GM12875 (cell line): ENCODE data around the gene ECI1.

Experiments used
- H3K4me3 ChIP-seq: one replicate; pipeline ENCODE4 v1.5.1; 2011; ENCODE audit warnings: low read depth, low read length, control low read depth
- TF ChIP-seq, protein P1 (sequence below): IDR thresholded peaks from 2 replicates; pipeline ENCODE4 v1.5.1; 2011; ENCODE audit warnings: low read depth, mild to moderate bottlenecking, control low read depth, inconsistent platforms, low read length, moderate library complexity, borderline replicate concordance; ENCODE audit not compliant: insufficient read depth

Gene ECI1

DNA sequence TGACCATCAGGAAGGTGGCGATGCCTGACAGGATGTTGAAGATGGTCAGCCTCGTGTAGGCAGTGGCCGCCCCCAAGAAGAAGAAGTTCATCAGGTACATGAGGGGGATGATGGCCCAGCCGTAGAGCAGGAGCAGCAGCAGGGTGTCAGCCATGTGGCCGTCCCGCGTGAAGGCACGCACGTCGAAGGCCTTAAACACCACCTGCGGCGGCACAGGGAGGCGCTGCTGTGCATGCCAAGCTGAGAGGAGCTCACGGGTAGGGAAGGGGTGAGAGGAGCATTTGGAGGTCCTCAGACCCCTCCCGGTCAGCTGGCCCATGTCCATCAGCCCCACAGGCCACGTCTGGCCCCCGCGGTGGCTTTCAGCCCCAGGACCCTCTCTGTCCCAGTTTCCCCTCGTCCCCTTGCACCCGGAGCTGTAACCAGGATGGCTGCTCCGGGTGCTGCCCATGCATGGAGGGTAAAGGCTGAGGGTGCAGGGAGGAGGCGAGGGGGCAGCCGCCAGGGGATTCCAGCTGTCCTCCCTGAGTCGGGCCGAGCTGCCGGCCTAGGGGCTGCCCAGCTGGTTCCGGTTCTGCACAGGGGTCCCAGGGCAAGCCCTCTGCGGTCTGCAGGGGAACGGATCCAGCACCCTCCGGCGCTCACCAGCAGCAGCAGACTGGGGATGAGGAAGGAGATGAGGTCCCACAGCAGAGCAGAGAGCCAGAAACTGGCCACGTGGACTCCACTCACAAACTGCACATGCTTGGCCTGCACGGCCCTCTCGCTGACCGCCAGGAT lies 33.6 kb upstream of the ECI1 start:
- no peak overlapping the region for H3K4me3 ChIP-seq
- TF ChIP-seq, protein P1, sequence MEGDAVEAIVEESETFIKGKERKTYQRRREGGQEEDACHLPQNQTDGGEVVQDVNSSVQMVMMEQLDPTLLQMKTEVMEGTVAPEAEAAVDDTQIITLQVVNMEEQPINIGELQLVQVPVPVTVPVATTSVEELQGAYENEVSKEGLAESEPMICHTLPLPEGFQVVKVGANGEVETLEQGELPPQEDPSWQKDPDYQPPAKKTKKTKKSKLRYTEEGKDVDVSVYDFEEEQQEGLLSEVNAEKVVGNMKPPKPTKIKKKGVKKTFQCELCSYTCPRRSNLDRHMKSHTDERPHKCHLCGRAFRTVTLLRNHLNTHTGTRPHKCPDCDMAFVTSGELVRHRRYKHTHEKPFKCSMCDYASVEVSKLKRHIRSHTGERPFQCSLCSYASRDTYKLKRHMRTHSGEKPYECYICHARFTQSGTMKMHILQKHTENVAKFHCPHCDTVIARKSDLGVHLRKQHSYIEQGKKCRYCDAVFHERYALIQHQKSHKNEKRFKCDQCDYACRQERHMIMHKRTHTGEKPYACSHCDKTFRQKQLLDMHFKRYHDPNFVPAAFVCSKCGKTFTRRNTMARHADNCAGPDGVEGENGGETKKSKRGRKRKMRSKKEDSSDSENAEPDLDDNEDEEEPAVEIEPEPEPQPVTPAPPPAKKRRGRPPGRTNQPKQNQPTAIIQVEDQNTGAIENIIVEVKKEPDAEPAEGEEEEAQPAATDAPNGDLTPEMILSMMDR = no peak

DNA sequence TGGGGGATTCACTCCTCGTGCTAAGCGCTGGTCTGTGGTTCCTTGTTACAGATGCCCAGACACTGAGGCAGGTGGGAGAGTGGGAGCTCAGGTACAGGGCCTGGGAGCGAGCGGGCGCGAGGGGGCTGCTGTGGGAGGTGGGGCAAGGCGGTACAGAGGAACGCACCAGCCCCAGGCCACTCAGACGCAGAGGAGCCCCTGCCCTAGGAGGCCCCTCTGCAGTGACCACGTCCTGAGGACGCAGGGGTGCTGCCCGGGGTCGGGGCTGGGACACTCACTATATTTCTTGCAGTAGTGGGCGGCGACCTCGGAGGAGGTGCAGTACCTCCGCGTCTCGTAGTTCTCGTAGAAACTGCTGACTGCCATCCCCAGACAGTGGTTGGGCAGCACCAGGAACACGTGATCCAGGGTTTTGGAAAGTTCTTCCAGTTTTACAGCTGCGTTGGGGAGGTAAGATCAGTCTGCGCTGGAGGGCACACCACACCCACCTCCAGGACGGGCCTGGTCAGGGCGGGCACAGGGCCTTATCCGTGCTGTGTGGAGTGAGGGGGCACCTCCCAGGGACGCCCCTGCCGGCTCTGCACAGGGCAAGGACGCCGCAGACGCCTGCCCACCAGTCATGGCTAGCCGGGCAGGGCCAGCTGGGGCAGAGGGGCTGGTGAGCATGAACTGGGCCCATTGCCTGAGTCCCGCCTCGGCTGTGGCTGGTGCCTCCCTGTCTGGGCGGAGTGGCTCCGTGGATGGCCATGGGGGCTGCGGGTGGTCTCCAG lies 32.8 kb upstream of the ECI1 start:
- H3K4me3 ChIP-seq = no peak overlapping the region
- TF ChIP-seq, protein P1 = no peak

- no peak overlapping the region for H3K4me3 ChIP-seq
- TF ChIP-seq, protein P1 = no peak
Measured at GRCh38 chr16:2282866-2283555, 31.6 kb upstream of the ECI1 start.

DNA sequence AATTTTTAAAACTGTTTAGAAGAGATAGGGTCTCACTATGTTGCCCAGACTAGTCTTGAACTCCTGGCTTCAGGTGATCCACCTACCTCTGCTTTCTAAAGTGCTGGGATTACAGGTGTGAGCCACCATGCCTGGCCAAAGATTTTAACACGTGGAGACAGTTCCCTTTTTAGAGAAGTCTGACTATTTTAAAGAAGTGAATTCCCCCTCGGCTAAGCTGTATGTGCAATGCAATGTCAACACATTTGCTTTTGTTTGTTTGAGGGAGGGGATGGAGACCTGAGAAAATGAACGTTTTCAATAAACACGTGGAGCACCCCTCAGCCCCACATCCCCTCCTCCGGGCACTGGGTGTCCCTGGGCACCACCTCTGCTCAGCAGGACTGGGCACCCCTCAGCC lies 30.9 kb upstream of the ECI1 start:
- TF ChIP-seq, protein P1 = no peak
- H3K4me3 ChIP-seq = no peak overlapping the region

DNA sequence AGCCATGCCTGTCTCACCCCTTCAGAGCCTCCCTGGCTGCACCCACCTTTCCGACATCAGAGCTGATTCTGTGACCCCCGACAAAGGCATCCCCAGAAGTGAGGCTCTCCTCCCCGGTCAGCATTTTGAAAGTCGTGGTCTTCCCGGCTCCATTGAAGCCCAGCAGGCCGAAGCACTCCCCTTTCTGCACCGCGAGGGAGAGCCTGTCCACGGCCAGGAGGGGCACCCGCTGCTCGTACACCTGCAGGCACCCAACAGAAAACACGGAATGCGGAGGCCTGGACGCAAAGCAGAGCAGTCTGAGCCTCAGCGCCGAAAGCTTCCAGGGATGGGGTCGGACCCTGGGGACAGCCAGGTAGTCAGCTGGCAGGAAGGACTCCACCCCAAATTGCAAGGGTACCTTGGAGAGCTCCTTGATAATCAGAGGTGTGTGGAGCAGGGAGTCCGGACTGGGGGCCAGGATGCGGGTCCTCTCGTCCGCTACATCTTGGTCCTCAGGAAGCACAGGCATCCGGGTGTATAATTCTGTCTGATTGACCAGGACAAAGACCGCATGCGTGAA lies 29.7 kb upstream of the ECI1 start:
- TF ChIP-seq, protein P1 = no peak
- no peak overlapping the region for H3K4me3 ChIP-seq

DNA sequence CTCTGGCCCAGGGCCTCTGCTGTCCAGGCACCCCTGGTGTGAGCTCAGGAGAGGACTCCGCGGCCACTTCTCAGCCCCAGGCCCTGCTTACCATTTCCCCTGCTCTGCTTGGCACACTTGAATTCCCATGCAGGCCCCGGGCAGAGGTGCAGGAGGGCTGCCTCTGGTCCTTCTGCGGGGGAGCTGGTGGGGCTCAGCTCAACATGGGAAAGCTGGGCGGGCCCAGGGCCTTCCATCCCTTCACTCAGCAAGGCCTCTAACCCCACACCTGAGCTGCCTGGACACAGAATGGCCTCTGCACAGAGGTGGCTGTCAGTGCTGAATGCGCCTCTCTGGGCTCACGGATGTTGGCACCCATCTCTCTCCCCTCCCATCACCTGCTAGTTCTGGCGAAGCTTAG lies 29.1 kb upstream of the ECI1 start:
- H3K4me3 ChIP-seq = no peak overlapping the region
- TF ChIP-seq, protein P1 = no peak
